Neuronal stem cell (in vitro differentiated cells): ENCODE data around the gene AK9.

Experiments
- DNase-seq: peaks from one replicate; pipeline ENCODE4 v3.0.0-alpha.2; 2013; ENCODE audit warnings: low spot score
- H2AFZ ChIP-seq: one replicate; pipeline ENCODE4 v1.6.1; 2013; ENCODE audit warnings: mild to moderate bottlenecking, low read length, inconsistent platforms
- H2AK5ac ChIP-seq: 2 replicates; pipeline ENCODE4 v1.6.1; 2013; ENCODE audit warnings: low read depth, mild to moderate bottlenecking, inconsistent platforms, low read length, moderate library complexity, mixed read lengths
- H2BK120ac ChIP-seq: 2 replicates; pipeline ENCODE4 v1.6.1; 2013; ENCODE audit warnings: low read depth, mild to moderate bottlenecking, inconsistent platforms, low read length, moderate library complexity, mixed read lengths
- H2BK12ac ChIP-seq: one replicate; pipeline ENCODE4 v1.6.1; 2013; ENCODE audit warnings: low read length, inconsistent platforms
- H2BK15ac ChIP-seq: 2 replicates; pipeline ENCODE4 v1.6.1; 2013; ENCODE audit warnings: mild to moderate bottlenecking, low read length, inconsistent platforms, mixed read lengths
- H2BK5ac ChIP-seq: one replicate; pipeline ENCODE4 v1.6.1; 2013; ENCODE audit warnings: inconsistent platforms, mild to moderate bottlenecking, low read length, moderate library complexity
- H3K14ac ChIP-seq: one replicate; pipeline ENCODE4 v1.6.1; 2013; ENCODE audit warnings: low read length, inconsistent platforms
- H3K18ac ChIP-seq: 2 replicates; pipeline ENCODE4 v1.6.1; 2013; ENCODE audit warnings: low read length, inconsistent platforms
- H3K23ac ChIP-seq: 2 replicates; pipeline ENCODE4 v1.6.1; 2013; ENCODE audit warnings: low read depth, mild to moderate bottlenecking, mixed read lengths, low read length, inconsistent platforms; ENCODE audit not compliant: poor library complexity
- H3K27ac ChIP-seq: replicated peaks from 3 replicates; pipeline ENCODE4 v1.5.1; 2013; ENCODE audit warnings: low read length, inconsistent platforms
- H3K27me3 ChIP-seq, 3 experiments: 2 replicates each; pipeline ENCODE4 v1.6.1; 2013; ENCODE audit warnings: low read length in 3 of 3, mild to moderate bottlenecking in 2 of 3, inconsistent platforms in 1 of 3, low read depth in 1 of 3, mixed read lengths in 1 of 3, moderate library complexity in 1 of 3; ENCODE audit not compliant: control insufficient read depth in 3 of 3, insufficient read depth in 3 of 3
- H3K36me3 ChIP-seq, 2 donors: replicated peaks in 1 of 2; 2 replicates each; pipeline ENCODE4 v1.6.1; 2013; ENCODE audit warnings: low read length in 2 of 2; ENCODE audit not compliant: control insufficient read depth in 2 of 2, insufficient read depth in 2 of 2
- H3K4ac ChIP-seq: 2 replicates; pipeline ENCODE4 v1.6.1; 2013; ENCODE audit warnings: inconsistent platforms, mild to moderate bottlenecking, low read length, moderate library complexity
- H3K4me1 ChIP-seq, 2 donors: 1 replicate in 1 of 2; 2 replicates in 1 of 2; pipeline ENCODE4 v1.6.1; 2013; ENCODE audit warnings: low read length in 2 of 2, low read depth in 1 of 2; ENCODE audit not compliant: control insufficient read depth in 2 of 2, insufficient read depth in 1 of 2
- H3K4me2 ChIP-seq: one replicate; pipeline ENCODE4 v1.6.1; 2013; ENCODE audit warnings: mild to moderate bottlenecking, low read length, inconsistent platforms; ENCODE audit not compliant: insufficient read depth, poor library complexity, severe bottlenecking
- H3K4me3 ChIP-seq, 2 donors: 2 replicates each; pipeline ENCODE4 v1.5.1; 2013; ENCODE audit warnings: low read length in 2 of 2, mild to moderate bottlenecking in 2 of 2, inconsistent platforms in 1 of 2, moderate library complexity in 1 of 2
- H3K79me1 ChIP-seq: one replicate; pipeline ENCODE4 v1.6.1; 2013; ENCODE audit warnings: low read depth, mild to moderate bottlenecking, inconsistent platforms, low read length, moderate library complexity
- H3K9ac ChIP-seq: one replicate; pipeline ENCODE4 v1.6.1; 2013; ENCODE audit warnings: mild to moderate bottlenecking, low read depth, low read length, inconsistent platforms; ENCODE audit not compliant: poor library complexity
- H3K9me3 ChIP-seq, 2 donors: replicated peaks in 1 of 2; 2 replicates each; pipeline versions ENCODE3 to v1.6.1; 2013; ENCODE audit warnings: low read length in 2 of 2, mild to moderate bottlenecking in 2 of 2, inconsistent platforms in 1 of 2, low read depth in 1 of 2, mixed read lengths in 1 of 2, moderate library complexity in 1 of 2; ENCODE audit not compliant: control insufficient read depth in 2 of 2, insufficient read depth in 1 of 2
- H4K8ac ChIP-seq: one replicate; pipeline ENCODE4 v1.6.1; 2013; ENCODE audit warnings: low read depth, mild to moderate bottlenecking, inconsistent platforms, low read length, moderate library complexity
- H4K91ac ChIP-seq: one replicate; pipeline ENCODE4 v1.6.1; 2013; ENCODE audit warnings: low read length, low read depth, mild to moderate bottlenecking, inconsistent platforms; ENCODE audit not compliant: poor library complexity
- WGBS, 2 donors: extraction: QIAGEN DNeasy Blood & Tissue Kit; methylation state at CpG; one replicate each; pipeline ENCODE4 v1.1.7; 2013; ENCODE audit warnings: missing lambda C conversion rate in 2 of 2, mixed read lengths in 1 of 2; ENCODE audit not compliant: insufficient read length in 2 of 2, insufficient replicate concordance in 1 of 2; ENCODE audit errors: extremely low coverage in 2 of 2; 5-methylcytosine and 5-hydroxymethylcytosine counted together

Gene AK9

GRCh38 chr6:109453156-109453555 is 237.8 kb downstream of the AK9 start:
- H3K14ac ChIP-seq: no peak overlapping the region
- H4K91ac ChIP-seq: no peak overlapping the region
- H3K18ac ChIP-seq: no peak overlapping the region
- H2AK5ac ChIP-seq: no peak overlapping the region
- no peak overlapping the region for H4K8ac ChIP-seq
- no peaks in the 10 kb centered on the region for H3K9me3 ChIP-seq
- peaks cover 8 to 15% of the 10 kb centered on the region in 2 donors for H3K4me1 ChIP-seq
- no peak overlapping the region for H3K27ac ChIP-seq
- H2AFZ ChIP-seq: no peak overlapping the region
- H2BK120ac ChIP-seq: no peak overlapping the region
- peaks cover 9% of the 10 kb centered on the region for H3K79me1 ChIP-seq
- no CpG with 5 or more reads among the region's 2 CpGs for WGBS, 2 donors
- H3K4me2 ChIP-seq: no peak overlapping the region
- no peak for DNase-seq
- no peak overlapping the region for H3K4me3 ChIP-seq
- H3K4ac ChIP-seq: no peak overlapping the region
- no peak overlapping the region for H3K9ac ChIP-seq
- H2BK12ac ChIP-seq: no peak overlapping the region
- peak overlapping the region; percentile 37 for H3K23ac ChIP-seq
- no peaks in the 10 kb centered on the region for H3K27me3 ChIP-seq
- no peak overlapping the region for H2BK15ac ChIP-seq
- H2BK5ac ChIP-seq: no peak overlapping the region
- H3K36me3 ChIP-seq: peaks cover 16 to 32% of the 10 kb centered on the region in 2 donors

GRCh38 chr6:109452181-109452580 is 238.8 kb downstream of the AK9 start:
- H3K9ac ChIP-seq: no peak overlapping the region
- H2BK12ac ChIP-seq: no peak overlapping the region
- no peak overlapping the region for H2AFZ ChIP-seq
- peaks cover 5 to 15% of the 10 kb centered on the region in 2 donors for H3K4me1 ChIP-seq
- no peak overlapping the region for H2BK5ac ChIP-seq
- no peak overlapping the region for H3K4ac ChIP-seq
- H2BK120ac ChIP-seq: no peak overlapping the region
- H3K4me2 ChIP-seq: no peak overlapping the region
- no peak overlapping the region for H3K23ac ChIP-seq
- H3K14ac ChIP-seq: no peak overlapping the region
- no peak for DNase-seq
- peaks cover 9% of the 10 kb centered on the region for H3K79me1 ChIP-seq
- no peak overlapping the region for H2BK15ac ChIP-seq
- no peak overlapping the region for H3K4me3 ChIP-seq
- no peaks in the 10 kb centered on the region for H3K9me3 ChIP-seq
- H4K91ac ChIP-seq: no peak overlapping the region
- H3K36me3 ChIP-seq: peaks cover 17 to 33% of the 10 kb centered on the region in 2 donors
- no peak overlapping the region for H4K8ac ChIP-seq
- H3K27me3 ChIP-seq: no peaks in the 10 kb centered on the region
- H3K27ac ChIP-seq: no peak overlapping the region
- WGBS, 2 donors: no CpG with 5 or more reads among the region's 9 CpGs
- H2AK5ac ChIP-seq: no peak overlapping the region
- no peak overlapping the region for H3K18ac ChIP-seq

DNA sequence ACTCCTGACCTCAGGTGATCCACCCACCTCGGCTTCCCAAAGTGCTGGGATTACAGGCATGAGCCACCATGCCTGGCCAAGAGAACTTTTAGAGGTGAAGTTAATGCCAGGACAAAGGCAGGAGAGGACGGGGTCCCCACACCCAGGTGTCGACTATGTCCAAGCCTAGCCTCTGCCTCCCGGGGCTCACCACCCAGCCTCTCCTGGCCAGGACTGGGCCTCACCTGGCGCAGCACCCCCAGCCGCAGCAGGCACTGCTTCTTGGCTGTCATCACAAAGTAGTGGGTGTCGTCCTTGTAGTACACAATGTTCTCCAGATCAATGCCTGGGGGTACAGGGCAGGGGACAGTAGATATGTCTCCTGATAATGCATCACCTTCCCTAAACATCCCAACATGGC is 239.6 kb downstream of the AK9 start:
- no peak overlapping the region for H2BK120ac ChIP-seq
- H3K79me1 ChIP-seq: peaks cover 9% of the 10 kb centered on the region
- H3K36me3 ChIP-seq: peaks cover 24 to 41% of the 10 kb centered on the region in 2 donors
- H2AK5ac ChIP-seq: no peak overlapping the region
- no peak overlapping the region for H3K4me2 ChIP-seq
- no peak overlapping the region for H3K9ac ChIP-seq
- H2BK12ac ChIP-seq: no peak overlapping the region
- no peak overlapping the region for H3K4me3 ChIP-seq
- H3K9me3 ChIP-seq: no peaks in the 10 kb centered on the region
- no peak overlapping the region for H3K14ac ChIP-seq
- H2AFZ ChIP-seq: no peak overlapping the region
- no peak overlapping the region for H2BK15ac ChIP-seq
- no peak overlapping the region for H3K27ac ChIP-seq
- peaks cover 5 to 12% of the 10 kb centered on the region in 2 donors for H3K4me1 ChIP-seq
- no peak overlapping the region for H3K18ac ChIP-seq
- H3K4ac ChIP-seq: no peak overlapping the region
- WGBS, 2 donors: no CpG with 5 or more reads among the region's 7 CpGs
- no peak overlapping the region for H4K8ac ChIP-seq
- H3K27me3 ChIP-seq: no peaks in the 10 kb centered on the region
- no peak overlapping the region for H2BK5ac ChIP-seq
- DNase-seq: no peak
- H3K23ac ChIP-seq: no peak overlapping the region
- H4K91ac ChIP-seq: no peak overlapping the region

DNA sequence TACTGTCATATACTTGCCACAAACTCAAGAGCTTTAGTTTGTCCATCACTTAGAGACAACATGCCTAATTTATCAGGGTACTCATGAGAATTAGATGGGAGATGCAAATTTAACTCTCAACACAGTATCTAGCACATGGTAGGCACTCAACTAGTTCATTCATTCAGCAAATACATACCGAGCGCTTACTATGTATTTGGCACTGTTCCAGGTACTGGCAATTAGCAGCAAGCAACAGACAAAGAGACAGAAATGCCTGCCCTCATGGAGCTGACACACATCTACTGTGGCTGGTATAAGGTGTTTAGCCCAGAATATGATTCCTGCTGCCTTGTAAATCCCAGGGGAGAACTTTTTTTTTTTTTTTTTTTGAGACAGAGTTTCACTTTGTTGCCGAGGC is 240.2 kb downstream of the AK9 start:
- Histone ChIP-seq H2BK5ac (no peak overlapping the region), H2BK120ac (no peak overlapping the region), H3K27me3 (no peaks in the 10 kb centered on the region), H3K23ac (no peak overlapping the region), H3K36me3 (peaks cover 27 to 47% of the 10 kb centered on the region in 2 donors), H4K91ac (no peak overlapping the region), H3K9me3 (no peaks in the 10 kb centered on the region), H3K18ac (no peak overlapping the region), H2BK15ac (no peak overlapping the region), H3K4me3 (no peak overlapping the region), H2BK12ac (no peak overlapping the region), H2AK5ac (no peak overlapping the region), H3K14ac (no peak overlapping the region), H3K4me1 (peaks cover 5 to 11% of the 10 kb centered on the region in 2 donors), H2AFZ (no peak overlapping the region), H3K27ac (no peak overlapping the region), H3K9ac (no peak overlapping the region), H4K8ac (no peak overlapping the region), H3K4ac (no peak overlapping the region), H3K79me1 (peaks cover 9% of the 10 kb centered on the region), H3K4me2 (no peak overlapping the region)
- no CpG with 5 or more reads among the region's 3 CpGs for WGBS, 2 donors
- DNase-seq: no peak
